ENCODE data around the gene ADD2.
"Not testable (repeated sequence)": the region's sequence is repeated elsewhere in the genome, so short reads cannot be mapped to it uniquely, and the experiment has no call there.

ADD2 gene, protein sequence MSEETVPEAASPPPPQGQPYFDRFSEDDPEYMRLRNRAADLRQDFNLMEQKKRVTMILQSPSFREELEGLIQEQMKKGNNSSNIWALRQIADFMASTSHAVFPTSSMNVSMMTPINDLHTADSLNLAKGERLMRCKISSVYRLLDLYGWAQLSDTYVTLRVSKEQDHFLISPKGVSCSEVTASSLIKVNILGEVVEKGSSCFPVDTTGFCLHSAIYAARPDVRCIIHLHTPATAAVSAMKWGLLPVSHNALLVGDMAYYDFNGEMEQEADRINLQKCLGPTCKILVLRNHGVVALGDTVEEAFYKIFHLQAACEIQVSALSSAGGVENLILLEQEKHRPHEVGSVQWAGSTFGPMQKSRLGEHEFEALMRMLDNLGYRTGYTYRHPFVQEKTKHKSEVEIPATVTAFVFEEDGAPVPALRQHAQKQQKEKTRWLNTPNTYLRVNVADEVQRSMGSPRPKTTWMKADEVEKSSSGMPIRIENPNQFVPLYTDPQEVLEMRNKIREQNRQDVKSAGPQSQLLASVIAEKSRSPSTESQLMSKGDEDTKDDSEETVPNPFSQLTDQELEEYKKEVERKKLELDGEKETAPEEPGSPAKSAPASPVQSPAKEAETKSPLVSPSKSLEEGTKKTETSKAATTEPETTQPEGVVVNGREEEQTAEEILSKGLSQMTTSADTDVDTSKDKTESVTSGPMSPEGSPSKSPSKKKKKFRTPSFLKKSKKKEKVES

DNA sequence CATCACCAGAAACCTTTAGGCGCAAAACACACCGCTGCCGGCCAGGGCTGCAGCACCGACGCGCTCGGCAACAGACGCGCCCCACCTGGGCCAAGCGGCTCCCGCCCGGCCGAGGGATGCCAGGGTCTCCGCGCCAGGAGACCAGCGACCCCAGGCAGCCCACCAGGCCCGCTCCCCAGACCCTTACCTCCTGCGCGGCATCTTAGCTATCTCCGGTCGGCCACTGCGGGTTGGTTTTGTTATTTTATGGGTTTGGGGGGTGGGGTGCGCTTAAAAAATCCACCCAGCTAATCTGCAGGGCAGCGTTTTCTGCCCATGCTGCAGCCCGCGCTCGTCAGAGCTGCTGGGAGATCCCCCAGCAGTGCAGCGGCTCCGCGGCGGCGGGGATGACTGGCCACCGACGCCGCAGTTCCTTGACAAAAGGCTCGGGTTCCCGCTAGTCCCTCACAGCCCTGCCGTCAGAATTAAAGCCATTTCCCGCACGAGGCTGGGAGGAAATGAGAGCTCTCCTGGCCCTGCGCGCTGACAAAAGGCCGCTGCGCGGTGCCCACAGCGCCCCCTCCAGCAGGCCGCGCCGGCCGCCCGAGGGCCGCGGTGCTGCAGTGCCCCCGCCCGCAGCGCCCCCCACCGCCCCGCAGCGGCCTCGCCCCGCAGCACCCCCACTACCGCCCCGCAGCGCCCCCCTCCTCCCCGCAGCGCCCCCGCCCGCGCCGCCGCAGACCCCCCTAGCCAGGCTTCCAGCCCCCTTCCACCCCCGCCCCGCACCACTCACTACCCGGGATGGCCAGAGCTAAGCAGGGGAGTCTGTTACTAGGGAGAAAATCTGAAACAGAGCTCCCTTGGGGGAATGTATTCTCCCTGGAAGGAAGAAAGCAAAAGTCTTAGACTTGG lies at the start of gene ADD2:
TSS of gene ADD2 (minus strand) at position 502 of the 891 bp plus-strand sequence. CDS start 61,792 bp downstream, outside the sequence.
- peaks cover 21% of the 10 kb centered on the region for H3K4me1 Mint-ChIP-seq (ENCODE audit: low read depth)
- peak within 1 kb of the TSS; percentile 87 for H3K4me3 Mint-ChIP-seq
- peak within 1 kb of the TSS; percentile 84 for H3K27ac Mint-ChIP-seq
- no peaks in the 10 kb centered on the region for H3K9me3 Mint-ChIP-seq
- H3K27me3 Mint-ChIP-seq (ENCODE audit: low read depth), result peaks cover 52% of the 10 kb centered on the region
- peaks cover 3% of the 10 kb centered on the region for H3K36me3 Mint-ChIP-seq (ENCODE audit: low read depth)

DNA sequence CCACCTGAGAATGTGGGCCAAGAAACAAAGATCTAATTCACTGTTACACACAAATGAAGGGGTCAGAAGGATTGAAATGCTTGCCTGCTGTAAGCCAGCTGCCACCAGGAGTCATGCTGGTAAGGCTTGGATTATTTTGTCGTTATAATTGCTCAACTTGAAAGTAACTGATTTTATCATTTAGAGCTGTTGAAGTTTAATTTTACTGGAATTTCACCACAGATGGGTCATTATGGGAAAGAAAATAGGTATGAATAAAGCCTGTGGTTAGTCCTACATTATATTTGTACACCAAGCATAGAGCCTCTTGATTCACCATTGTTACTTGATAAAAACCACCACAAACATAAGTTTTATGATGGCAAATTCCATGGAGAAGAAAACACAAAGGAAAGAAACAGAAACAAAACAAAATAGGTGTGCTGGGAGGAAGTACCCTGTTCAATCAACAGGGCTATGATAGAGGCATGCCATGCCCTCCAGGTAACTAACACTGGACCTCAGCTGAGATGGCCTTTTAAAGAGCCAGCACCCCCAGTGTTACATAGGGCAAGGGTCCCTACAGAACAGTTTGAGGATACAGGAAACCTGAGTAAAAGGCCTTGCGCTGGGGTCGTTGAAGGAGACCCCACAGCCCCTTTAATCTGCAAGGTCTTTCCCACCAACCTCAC lies 49.4 kb upstream of the ADD2 start:
- H3K4me1 Mint-ChIP-seq (ENCODE audit: low read depth), result peaks cover 10% of the 10 kb centered on the region
- H3K9me3 Mint-ChIP-seq, result no peaks in the 10 kb centered on the region
- H3K36me3 Mint-ChIP-seq (ENCODE audit: low read depth), result no peaks in the 10 kb centered on the region
- H3K4me3 Mint-ChIP-seq, result no peak overlapping the region
- no peak overlapping the region for H3K27ac Mint-ChIP-seq
- no peaks in the 10 kb centered on the region for H3K27me3 Mint-ChIP-seq (ENCODE audit: low read depth)

DNA sequence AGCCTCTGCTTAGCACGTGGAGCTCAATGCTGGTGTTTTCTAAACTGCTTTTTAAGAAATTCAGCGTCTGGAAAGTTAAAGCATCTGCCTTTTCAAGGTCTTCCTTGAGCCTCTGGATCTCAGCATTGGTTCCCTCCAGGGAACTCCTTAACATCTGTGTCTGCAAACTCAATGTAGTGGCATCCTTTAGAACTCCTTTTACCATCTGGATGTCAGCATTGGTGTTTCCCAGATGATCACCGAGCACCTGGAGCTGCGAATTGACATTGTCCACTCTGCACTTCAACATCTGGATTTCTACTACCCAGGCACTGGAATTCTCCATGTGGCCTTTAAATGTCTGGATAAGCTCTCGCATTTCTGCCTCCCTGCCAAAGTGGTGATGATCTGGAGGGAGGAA lies 48.7 kb upstream of the ADD2 start:
- Mint-ChIP-seq H3K27ac (no peak overlapping the region), H3K9me3 (no peaks in the 10 kb centered on the region), H3K36me3 (ENCODE audit: low read depth) (no peaks in the 10 kb centered on the region), H3K4me3 (no peak overlapping the region), H3K27me3 (ENCODE audit: low read depth) (no peaks in the 10 kb centered on the region), H3K4me1 (ENCODE audit: low read depth) (peaks cover 10% of the 10 kb centered on the region)

DNA sequence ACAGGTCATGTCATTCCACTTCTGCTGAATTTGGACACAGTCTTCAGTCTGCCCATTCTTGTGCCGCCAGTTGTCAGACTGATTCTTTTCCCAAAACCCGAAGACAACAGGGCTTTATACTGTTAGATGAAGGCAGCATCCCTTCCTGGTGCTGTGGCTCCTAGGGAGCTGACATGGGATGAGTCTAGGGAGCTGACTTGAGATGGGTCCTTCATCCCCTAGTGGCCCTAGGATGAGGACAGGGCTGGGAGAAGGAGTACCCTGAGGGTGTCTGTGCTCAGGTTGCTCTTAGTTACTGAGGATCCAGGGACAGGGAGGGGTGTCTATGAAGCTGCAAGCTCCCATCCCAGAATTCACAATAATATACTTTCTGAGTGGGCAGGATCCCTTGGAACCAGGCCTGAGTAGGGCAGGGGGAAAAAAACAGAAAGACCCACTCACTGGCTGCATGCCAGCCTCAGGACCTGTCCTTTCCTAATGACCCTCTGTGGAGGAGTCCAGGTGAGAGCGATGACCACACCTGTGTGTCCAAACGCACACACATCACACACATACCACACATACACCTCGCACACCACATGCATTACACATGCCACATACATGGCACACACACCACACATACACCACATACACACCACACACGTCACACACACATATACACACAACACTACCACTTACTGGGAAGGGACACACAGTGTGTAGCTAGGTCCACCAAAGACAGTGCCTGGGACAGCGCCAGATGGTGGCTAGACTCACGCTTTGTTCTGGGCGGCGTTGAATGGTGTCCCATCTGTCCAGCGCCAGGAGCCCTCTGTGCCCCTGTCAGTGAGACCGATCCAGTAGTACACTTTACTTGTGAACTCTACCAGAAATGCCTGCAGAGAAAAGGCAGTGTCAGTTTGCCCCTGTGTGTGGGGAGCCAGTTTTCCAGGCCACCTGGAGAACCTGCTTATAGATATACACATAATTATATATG lies 41.3 kb upstream of the ADD2 start:
- Mint-ChIP-seq H3K4me1 (ENCODE audit: low read depth) (peaks cover 2% of the 10 kb centered on the region), H3K27ac (no peak overlapping the region), H3K4me3 (no peak overlapping the region), H3K9me3 (no peaks in the 10 kb centered on the region), H3K27me3 (ENCODE audit: low read depth) (no peaks in the 10 kb centered on the region), H3K36me3 (ENCODE audit: low read depth) (no peaks in the 10 kb centered on the region)

DNA sequence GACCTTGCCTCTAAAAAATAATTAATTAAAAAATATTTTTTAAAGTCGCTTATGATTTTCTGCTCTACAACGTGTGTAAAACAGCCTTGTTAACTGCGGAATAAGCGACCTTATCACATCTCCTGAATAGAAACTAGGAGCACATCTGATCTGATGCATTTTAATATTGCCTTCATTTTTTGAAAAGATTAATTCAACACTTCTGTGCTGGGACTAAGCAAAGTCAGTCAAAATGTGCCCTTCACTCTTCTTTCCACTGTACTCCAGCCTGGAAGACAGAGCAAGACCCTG lies 39.8 kb upstream of the ADD2 start:
- Mint-ChIP-seq H3K27me3 (ENCODE audit: low read depth) (no peaks in the 10 kb centered on the region), H3K36me3 (ENCODE audit: low read depth) (no peaks in the 10 kb centered on the region), H3K4me1 (ENCODE audit: low read depth) (peaks cover 2% of the 10 kb centered on the region), H3K4me3 (no peak overlapping the region), H3K9me3 (no peaks in the 10 kb centered on the region), H3K27ac (no peak overlapping the region)

DNA sequence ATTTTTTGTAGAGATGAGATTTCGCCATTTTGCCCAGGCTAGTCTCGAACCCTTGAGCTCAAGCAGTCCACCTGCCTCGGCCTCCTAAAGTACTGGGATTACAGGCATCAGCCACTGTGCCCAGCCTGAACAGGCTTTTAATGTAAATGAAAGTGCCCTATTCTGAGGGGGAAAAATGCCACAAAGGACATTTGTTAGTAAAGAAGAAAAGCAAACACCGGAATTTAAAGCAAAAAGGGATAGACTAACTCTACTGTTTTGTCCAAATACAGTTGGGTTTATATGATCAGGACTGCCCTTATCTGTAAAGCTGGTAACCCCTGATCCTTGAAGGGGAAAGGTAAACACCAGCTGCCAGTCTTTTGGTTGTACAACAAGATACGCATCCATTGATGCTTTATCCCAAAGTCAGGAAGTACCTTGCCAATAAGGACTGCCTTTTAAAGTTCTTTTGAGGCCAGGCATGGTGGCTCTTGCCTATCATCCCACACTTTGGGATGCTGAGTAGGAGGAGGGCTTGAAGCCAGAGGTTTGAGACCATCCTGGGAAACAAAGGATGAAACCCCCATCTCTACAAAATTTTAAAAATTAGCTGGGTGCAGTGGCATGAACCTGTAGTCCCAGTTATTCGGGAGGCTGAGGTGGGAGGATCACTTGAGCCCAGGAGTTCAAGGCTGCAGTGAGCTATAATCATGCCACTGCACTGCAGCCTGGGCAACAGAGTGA lies 39.3 kb upstream of the ADD2 start:
- H3K4me3 Mint-ChIP-seq, result no peak overlapping the region
- H3K9me3 Mint-ChIP-seq, result no peaks in the 10 kb centered on the region
- H3K4me1 Mint-ChIP-seq (ENCODE audit: low read depth), result peaks cover 2% of the 10 kb centered on the region
- no peaks in the 10 kb centered on the region for H3K27me3 Mint-ChIP-seq (ENCODE audit: low read depth)
- no peaks in the 10 kb centered on the region for H3K36me3 Mint-ChIP-seq (ENCODE audit: low read depth)
- H3K27ac Mint-ChIP-seq, result no peak overlapping the region

DNA sequence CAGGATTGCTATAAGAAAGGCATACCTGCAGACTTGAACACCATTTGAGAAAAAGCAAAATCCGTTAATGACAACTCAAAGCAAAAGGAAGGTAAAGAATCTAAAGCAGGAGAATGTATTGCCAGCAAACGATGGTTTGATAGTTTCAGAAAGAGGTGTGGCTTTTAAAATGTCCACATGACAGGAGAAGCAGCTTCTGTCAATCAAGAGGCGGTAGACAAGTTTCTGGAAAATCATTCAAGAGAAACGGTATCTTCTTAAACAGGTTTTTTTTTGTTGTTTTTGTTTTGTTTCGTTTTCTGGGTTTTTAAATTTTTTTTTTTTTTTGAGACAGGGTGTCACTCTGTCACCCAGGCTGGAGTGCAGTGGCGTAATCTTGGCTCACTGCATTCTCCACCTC lies 38.6 kb upstream of the ADD2 start:
- no peaks in the 10 kb centered on the region for H3K9me3 Mint-ChIP-seq
- no peaks in the 10 kb centered on the region for H3K36me3 Mint-ChIP-seq (ENCODE audit: low read depth)
- peaks cover 2% of the 10 kb centered on the region for H3K4me1 Mint-ChIP-seq (ENCODE audit: low read depth)
- H3K27me3 Mint-ChIP-seq (ENCODE audit: low read depth), result no peaks in the 10 kb centered on the region
- H3K4me3 Mint-ChIP-seq, result no peak overlapping the region
- no peak overlapping the region for H3K27ac Mint-ChIP-seq

DNA sequence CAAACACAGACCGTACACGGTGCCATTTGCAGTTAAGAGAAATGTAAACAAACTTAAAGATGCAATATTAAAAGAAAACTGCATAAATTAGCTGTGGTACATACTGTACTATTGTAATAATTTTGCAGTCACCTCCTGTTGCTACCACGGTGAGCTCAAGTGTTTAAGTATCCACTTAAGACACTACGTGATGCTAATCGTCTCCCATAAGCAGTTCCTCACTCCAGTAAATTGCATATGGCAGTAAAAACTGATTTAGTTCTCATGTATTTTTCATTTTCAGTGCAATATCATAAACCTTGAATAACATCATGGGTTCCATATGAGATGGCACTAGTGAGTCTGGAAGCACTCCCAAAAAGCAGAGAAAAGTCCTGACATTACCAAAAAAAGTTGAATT lies 38.0 kb upstream of the ADD2 start:
- H3K27me3 Mint-ChIP-seq (ENCODE audit: low read depth), result no peaks in the 10 kb centered on the region
- H3K4me1 Mint-ChIP-seq (ENCODE audit: low read depth), result peaks cover 2% of the 10 kb centered on the region
- H3K9me3 Mint-ChIP-seq, result no peaks in the 10 kb centered on the region
- H3K27ac Mint-ChIP-seq, result no peak overlapping the region
- H3K36me3 Mint-ChIP-seq (ENCODE audit: low read depth), result no peaks in the 10 kb centered on the region
- H3K4me3 Mint-ChIP-seq, result no peak overlapping the region

DNA sequence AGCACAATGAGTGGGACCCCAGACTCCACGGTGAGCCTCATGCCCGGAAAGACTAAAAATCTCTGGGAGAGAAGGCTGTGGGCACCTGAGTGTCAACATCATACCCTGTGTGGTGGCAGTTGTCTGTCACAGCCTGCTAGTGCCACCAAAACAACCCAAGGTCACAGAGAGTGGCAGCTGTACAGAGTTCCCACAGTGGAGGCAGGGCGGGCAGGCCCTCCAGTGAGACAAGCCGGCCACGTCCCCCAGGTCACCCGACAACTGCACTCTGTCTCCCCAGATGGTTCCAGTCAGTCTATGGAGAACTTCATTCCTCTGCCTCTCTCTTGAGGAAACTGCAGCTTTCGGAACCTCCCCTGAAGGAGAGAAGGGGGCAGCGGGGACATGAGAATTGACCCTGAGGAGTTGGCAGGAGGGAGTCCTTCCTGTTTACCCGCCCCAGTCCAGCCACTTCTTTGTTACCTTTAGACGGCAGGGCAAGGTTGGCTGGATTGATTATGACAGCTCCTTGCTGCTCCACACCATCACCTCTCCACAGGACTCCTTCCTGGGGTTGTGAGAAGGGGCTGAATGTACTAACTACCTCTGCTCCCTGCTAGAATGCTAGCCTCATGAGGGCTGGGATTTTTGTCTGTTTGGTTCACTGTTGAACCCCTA lies 33.7 kb upstream of the ADD2 start:
- Mint-ChIP-seq H3K36me3 (ENCODE audit: low read depth) (peaks cover 2% of the 10 kb centered on the region), H3K27me3 (ENCODE audit: low read depth) (no peaks in the 10 kb centered on the region), H3K9me3 (peaks cover 8% of the 10 kb centered on the region), H3K4me1 (ENCODE audit: low read depth) (peaks cover 13% of the 10 kb centered on the region), H3K27ac (no peak overlapping the region), H3K4me3 (no peak overlapping the region)

DNA sequence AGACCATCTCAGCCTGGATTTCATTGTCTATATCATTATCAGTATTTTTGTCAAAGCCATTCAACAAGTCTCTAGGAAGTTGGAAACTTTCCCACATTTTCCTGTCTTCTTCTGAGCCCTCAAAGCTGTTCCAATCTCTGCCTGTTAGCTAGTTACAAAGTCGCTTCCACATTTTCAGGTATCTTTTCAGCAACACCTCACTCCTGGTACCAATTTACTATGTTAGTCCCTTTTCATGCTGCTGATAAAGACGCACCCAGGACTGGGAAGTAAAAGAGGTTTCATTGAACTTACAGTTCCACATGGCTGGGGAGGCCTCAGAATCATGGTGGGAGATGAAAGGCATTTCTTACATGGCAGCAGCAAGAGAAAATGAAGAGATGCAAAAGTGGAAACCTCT lies 31.7 kb upstream of the ADD2 start:
- Mint-ChIP-seq H3K9me3 (peaks cover 8% of the 10 kb centered on the region), H3K4me1 (ENCODE audit: low read depth) (peaks cover 14% of the 10 kb centered on the region), H3K27ac (no peak overlapping the region), H3K27me3 (ENCODE audit: low read depth) (no peaks in the 10 kb centered on the region), H3K36me3 (ENCODE audit: low read depth) (peaks cover 2% of the 10 kb centered on the region), H3K4me3 (no peak overlapping the region)

DNA sequence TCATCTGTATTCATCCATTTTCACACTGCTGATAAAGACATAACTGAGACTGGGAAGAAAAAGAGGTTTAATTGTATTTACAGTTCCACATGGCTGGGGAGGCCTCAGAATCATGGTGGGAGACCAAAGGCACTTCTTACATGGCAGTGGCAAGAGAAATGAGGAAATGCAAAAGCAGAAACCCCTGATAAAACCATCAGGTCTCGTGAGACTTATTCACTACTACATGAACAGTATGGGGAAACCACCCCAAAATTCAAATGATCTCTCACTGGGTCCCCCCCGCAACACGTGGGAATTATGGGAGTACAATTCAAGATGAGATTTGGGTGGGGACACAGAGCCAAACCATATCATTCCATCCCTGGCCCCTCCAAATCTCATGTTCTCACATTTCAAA lies 30.0 kb upstream of the ADD2 start:
- not testable (repeated sequence) for H3K9me3 Mint-ChIP-seq; H3K27ac Mint-ChIP-seq; H3K36me3 Mint-ChIP-seq (ENCODE audit: low read depth); H3K4me3 Mint-ChIP-seq; H3K27me3 Mint-ChIP-seq (ENCODE audit: low read depth)
- H3K4me1 Mint-ChIP-seq (ENCODE audit: low read depth), result peaks cover 14% of the 10 kb centered on the region

DNA sequence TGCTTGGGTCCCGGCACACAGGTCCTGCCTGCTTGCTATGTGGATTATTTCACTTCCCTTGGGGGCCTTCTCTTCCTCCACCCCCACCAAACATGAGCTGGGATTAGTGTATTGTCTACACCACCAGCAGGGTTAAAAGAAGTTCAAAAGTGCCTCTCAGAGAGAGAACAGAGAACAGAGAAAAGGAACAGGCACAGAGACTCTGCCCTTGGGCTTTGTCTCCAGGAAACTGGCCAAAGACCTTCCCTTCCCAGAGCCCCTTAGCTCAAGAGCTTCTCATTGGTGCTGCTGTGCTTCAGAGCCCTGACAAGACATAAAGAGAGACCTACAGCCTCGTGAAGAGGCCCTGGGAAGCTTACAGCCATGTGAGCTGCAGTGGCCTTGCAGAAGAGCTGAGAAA lies 29.5 kb upstream of the ADD2 start:
- H3K4me1 Mint-ChIP-seq (ENCODE audit: low read depth), result peaks cover 14% of the 10 kb centered on the region
- H3K4me3 Mint-ChIP-seq, result no peak overlapping the region
- H3K36me3 Mint-ChIP-seq (ENCODE audit: low read depth), result peaks cover 2% of the 10 kb centered on the region
- H3K27me3 Mint-ChIP-seq (ENCODE audit: low read depth), result peaks cover 8% of the 10 kb centered on the region
- peaks cover 8% of the 10 kb centered on the region for H3K9me3 Mint-ChIP-seq
- H3K27ac Mint-ChIP-seq, result no peak overlapping the region
